Measurements from ENCODE around the gene PLEKHG3. TPM values are rescaled to one million over a fixed set of nuclear protein-coding genes. Genes with fewer than 3 reads are reported as not detected.

Gene PLEKHG3
- total RNA-seq, 1 experiment from 2014 or later, result 59.3 TPM

DNA sequence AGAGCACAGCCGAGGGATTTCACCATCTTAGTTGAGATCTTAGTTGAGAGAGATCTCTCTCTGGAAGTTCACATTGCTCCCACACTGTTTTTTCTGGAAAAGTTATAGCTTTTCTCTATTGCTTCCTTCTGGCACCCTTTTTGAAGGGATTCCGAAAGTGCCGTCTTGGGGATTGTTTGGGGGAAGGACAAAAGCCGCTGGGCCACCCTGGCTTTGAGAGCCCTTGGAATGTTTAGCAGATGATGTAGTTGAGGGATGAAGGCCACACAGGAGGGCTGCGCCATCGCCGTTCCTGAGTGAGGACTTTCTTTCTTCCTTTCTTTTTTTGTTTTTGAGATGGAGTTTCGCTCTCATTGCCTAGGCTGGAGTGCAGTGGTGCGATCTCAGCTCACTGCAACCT lies 17.7 kb downstream of the PLEKHG3 start:
- no peak for TF ChIP-seq EZH2 (IDR thresholded peaks at IDR 0.05; ENCODE audit: low read depth)
- TF ChIP-seq, protein P1, sequence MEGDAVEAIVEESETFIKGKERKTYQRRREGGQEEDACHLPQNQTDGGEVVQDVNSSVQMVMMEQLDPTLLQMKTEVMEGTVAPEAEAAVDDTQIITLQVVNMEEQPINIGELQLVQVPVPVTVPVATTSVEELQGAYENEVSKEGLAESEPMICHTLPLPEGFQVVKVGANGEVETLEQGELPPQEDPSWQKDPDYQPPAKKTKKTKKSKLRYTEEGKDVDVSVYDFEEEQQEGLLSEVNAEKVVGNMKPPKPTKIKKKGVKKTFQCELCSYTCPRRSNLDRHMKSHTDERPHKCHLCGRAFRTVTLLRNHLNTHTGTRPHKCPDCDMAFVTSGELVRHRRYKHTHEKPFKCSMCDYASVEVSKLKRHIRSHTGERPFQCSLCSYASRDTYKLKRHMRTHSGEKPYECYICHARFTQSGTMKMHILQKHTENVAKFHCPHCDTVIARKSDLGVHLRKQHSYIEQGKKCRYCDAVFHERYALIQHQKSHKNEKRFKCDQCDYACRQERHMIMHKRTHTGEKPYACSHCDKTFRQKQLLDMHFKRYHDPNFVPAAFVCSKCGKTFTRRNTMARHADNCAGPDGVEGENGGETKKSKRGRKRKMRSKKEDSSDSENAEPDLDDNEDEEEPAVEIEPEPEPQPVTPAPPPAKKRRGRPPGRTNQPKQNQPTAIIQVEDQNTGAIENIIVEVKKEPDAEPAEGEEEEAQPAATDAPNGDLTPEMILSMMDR (conservative IDR thresholded peaks at IDR 0.05), result no peak
- no peak overlapping the region for H3K27ac ChIP-seq
- no peak overlapping the region for H3K4me2 ChIP-seq
- peaks cover 97% of the 10 kb centered on the region for H3K4me1 ChIP-seq (replicated peaks; ENCODE audit: insufficient read depth)
- H3K36me3 ChIP-seq (ENCODE audit: low read depth), result no peaks in the 10 kb centered on the region
- H3K4me3 ChIP-seq, result no peak overlapping the region
- BruUV-seq (replicated peaks), result no TSS peak
- no peak for DNase-seq
- ChIA-PET CTCF (interaction anchor here (0.6 kb wide), 1 partner anchor 50 kb away, joined by 3 read pairs; no protein-coding TSS in a partner anchor), POLR2A (ENCODE audit: unreplicated experiment) (no interaction called here)
- peaks cover 86% of the 10 kb centered on the region for H3K79me2 ChIP-seq (ENCODE audit: low read depth)
- H3K27me3 ChIP-seq (ENCODE audit: insufficient read depth, low read depth), result no peaks in the 10 kb centered on the region
- peaks cover 52% of the 10 kb centered on the region for H3F3A ChIP-seq (ENCODE audit: insufficient read depth, low read depth)
- intact Hi-C loops (cut with micrococcal nuclease; ENCODE audit: unreplicated experiment), result loop anchor here (2.0 kb wide), 2 partner anchors 17 to 35 kb away; partner anchors contain the start of gene PLEKHG3
- no peaks in the 10 kb centered on the region for H3K9me2 ChIP-seq (ENCODE audit: insufficient read depth)
- no peaks in the 10 kb centered on the region for H3K9me3 ChIP-seq (ENCODE audit: insufficient read depth, low read depth)
- no peak overlapping the region for H2AFZ ChIP-seq
- no peaks in the 10 kb centered on the region for H4K20me1 ChIP-seq (ENCODE audit: insufficient read depth)

DNA sequence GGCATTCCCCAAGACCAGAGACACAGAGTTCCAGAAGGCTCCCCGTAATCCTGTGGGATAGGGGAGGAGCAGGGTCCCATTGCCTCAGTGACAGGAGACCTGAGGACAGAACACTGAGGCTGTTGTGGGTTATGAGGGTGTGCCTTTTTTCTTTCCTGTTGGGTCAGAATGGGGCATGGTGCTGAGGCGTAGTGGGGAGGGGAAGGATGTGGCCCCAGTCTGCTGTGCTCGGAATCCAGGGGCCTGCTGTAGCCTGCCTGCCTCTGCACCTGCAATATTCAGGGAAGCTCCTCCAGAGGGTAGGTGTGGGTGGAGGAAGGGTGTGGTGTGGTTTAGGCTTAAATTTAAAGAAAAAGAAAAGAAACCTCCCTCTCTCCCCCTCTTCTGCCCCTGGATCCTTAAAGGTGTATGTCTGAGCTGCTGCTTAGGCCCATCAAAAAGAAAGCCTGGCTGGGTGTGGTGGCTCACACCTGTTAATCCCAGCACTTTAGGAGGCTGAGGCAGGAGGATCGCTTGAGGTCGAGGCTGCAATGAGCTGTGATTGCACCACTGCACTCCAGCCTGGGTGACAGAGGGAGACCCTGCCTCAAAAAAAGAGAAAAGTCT lies 18.7 kb downstream of the PLEKHG3 start:
- TF ChIP-seq, protein P1 (conservative IDR thresholded peaks at IDR 0.05), result no peak
- no peak for TF ChIP-seq EZH2 (IDR thresholded peaks at IDR 0.05; ENCODE audit: low read depth)
- H3K4me1 ChIP-seq (replicated peaks; ENCODE audit: insufficient read depth), result peaks cover 91% of the 10 kb centered on the region

DNA sequence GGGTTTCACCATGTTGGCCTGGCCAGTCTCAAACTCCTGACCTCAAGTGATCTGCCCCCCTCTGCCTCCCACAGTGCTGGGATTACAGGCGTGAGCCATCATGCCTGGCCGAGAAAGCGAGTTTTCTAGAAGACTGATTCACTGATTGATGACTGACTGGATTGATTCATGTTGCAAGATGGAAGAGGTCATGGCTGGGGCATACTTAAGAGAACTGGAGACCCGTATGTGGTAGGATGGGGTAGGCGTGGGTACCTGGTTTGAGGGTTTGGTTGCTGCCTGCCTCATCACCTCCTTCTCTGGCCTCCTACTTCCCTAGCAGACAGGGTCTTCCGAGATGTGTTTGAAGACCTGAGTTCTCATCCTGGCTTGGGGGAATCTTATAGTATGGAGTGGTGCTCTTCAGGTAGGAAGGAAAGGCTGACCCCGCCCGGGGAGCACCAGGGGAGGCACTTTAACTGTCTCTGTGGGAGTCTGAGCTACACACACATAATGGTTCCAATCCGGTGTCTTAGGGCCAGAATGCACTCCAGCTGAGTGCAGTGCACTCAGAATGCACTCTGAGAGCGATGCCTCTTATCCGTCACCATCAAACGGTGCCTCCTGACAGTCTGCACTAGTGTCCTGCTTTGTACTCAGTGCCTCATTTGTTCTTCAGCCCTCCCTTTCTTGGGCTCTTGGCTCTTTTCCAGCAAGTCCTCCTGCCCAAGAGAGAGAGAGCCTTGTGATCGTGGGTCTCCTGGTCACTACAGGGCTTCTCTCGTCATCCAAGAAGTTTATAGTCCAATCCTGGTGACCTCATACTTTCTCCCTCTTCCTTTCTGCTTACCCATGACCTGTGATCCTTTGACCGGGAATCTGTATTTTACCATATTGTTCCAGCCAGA lies 19.7 kb downstream of the PLEKHG3 start:
- Histone ChIP-seq H3K4me2 (0 out of 2 replicates have a peak overlapping the region, but pooled peaks have one; percentile 2), H3K4me3 (no peak overlapping the region), H3K9me3 (ENCODE audit: insufficient read depth, low read depth) (no peaks in the 10 kb centered on the region), H3K4me1 (replicated peaks; ENCODE audit: insufficient read depth) (peaks cover 81% of the 10 kb centered on the region), H3K9me2 (ENCODE audit: insufficient read depth) (no peaks in the 10 kb centered on the region), H4K20me1 (ENCODE audit: insufficient read depth) (no peaks in the 10 kb centered on the region), H3K79me2 (ENCODE audit: low read depth) (peaks cover 79% of the 10 kb centered on the region), H2AFZ (no peak overlapping the region), H3K36me3 (ENCODE audit: low read depth) (peaks cover 13% of the 10 kb centered on the region; the same call in 1 of the 2 replicates), H3K27ac (no peak overlapping the region), H3F3A (ENCODE audit: insufficient read depth, low read depth) (peaks cover 38% of the 10 kb centered on the region), H3K27me3 (ENCODE audit: insufficient read depth, low read depth) (no peaks in the 10 kb centered on the region)
- no peak for TF ChIP-seq EZH2 (IDR thresholded peaks at IDR 0.05; ENCODE audit: low read depth)
- TF ChIP-seq, protein P1 (conservative IDR thresholded peaks at IDR 0.05), result no peak
- BruUV-seq (replicated peaks), result no TSS peak
- CTCF ChIA-PET, result no interaction called here
- POLR2A ChIA-PET (ENCODE audit: unreplicated experiment), result no interaction called here
- DNase-seq, result no peak
- intact Hi-C loops (cut with micrococcal nuclease; ENCODE audit: unreplicated experiment), result no loop called here

More for the DNA sequence above, 18.7 kb downstream of the PLEKHG3 start:
- Histone ChIP-seq H3F3A (ENCODE audit: insufficient read depth, low read depth) (peaks cover 47% of the 10 kb centered on the region), H3K4me3 (no peak overlapping the region), H3K9me2 (ENCODE audit: insufficient read depth) (no peaks in the 10 kb centered on the region), H3K36me3 (ENCODE audit: low read depth) (peaks cover 4% of the 10 kb centered on the region; the same call in 1 of the 2 replicates), H2AFZ (no peak overlapping the region), H3K4me2 (no peak overlapping the region), H3K9me3 (ENCODE audit: insufficient read depth, low read depth) (no peaks in the 10 kb centered on the region), H3K27ac (no peak overlapping the region), H4K20me1 (ENCODE audit: insufficient read depth) (no peaks in the 10 kb centered on the region), H3K79me2 (ENCODE audit: low read depth) (peaks cover 86% of the 10 kb centered on the region), H3K27me3 (ENCODE audit: insufficient read depth, low read depth) (no peaks in the 10 kb centered on the region)
- intact Hi-C loops (cut with micrococcal nuclease; ENCODE audit: unreplicated experiment), result no loop called here
- DNase-seq, result no peak
- CTCF ChIA-PET, result no interaction called here
- no TSS peak for BruUV-seq (replicated peaks)
- POLR2A ChIA-PET (ENCODE audit: unreplicated experiment), result interaction anchor here (0.6 kb wide), 1 partner anchor 49 kb away, joined by 5 read pairs; no protein-coding TSS in a partner anchor
